Gastroesophageal sphincter (tissue), 3 donors: ENCODE measurements around the gene EPHA2.

Experiments
- CTCF ChIP-seq, 4 experiments: fragments of 200-600 bp in 2 of 4; fragments of 450-650 bp in 2 of 4; sonication (generic) in 1 of 4; IDR thresholded peaks; one replicate each; pipeline ENCODE4 v1.5.1; 2017 to 2019; ENCODE audit warnings: antibody characterized with exemption in 4 of 4, mild to moderate bottlenecking in 2 of 4, moderate library complexity in 2 of 4
- POLR2A ChIP-seq, 2 donors: fragments of 450-650 bp; IDR thresholded peaks; one replicate each; pipeline ENCODE4 v1.6.1; 2017; ENCODE audit warnings: antibody characterized with exemption in 2 of 2, mild to moderate bottlenecking in 2 of 2, moderate library complexity in 1 of 2
- POLR2AphosphoS5 ChIP-seq: sonication (generic); formaldehyde crosslinking; IDR thresholded peaks from one replicate; pipeline ENCODE4 v1.6.1; 2017; ENCODE audit warnings: antibody characterized with exemption

- TF ChIP-seq POLR2AphosphoS5 = no peak
- TF ChIP-seq POLR2A (IDR thresholded peaks at IDR 0.05) = no peak
- TF ChIP-seq CTCF (IDR thresholded peaks at IDR 0.05) = no peak
These were observed 65.6 kb downstream of the EPHA2 start for GRCh38 chr1:16090076-16090826.
